ENCODE measurements around the gene RGSL1. TPM values are rescaled to one million over a fixed set of nuclear protein-coding genes. Genes with fewer than 3 reads are reported as not detected.

RGSL1 gene
- total RNA-seq = not detected
- polyA plus RNA-seq = not detected

- no peak within 1 kb of the TSS for H3K27ac ChIP-seq (ENCODE audit: low read depth)
- H3K4me1 ChIP-seq (ENCODE audit: insufficient read depth) = no peaks in the 10 kb centered on the region
- H3K4me3 ChIP-seq (ENCODE audit: low read depth, low read length) = no peak within 1 kb of the TSS
- no peak for DNase-seq (ENCODE audit: extremely low spot score)
- no peaks in the 10 kb centered on the region for H3K36me3 ChIP-seq (ENCODE audit: insufficient read depth)
Measured at GRCh38 chr1:182450087-182450486, at the start of gene RGSL1. TSS of gene RGSL1 (plus strand) at chr1:182450146. CDS start at chr1:182450166, 20 bp downstream.

DNA sequence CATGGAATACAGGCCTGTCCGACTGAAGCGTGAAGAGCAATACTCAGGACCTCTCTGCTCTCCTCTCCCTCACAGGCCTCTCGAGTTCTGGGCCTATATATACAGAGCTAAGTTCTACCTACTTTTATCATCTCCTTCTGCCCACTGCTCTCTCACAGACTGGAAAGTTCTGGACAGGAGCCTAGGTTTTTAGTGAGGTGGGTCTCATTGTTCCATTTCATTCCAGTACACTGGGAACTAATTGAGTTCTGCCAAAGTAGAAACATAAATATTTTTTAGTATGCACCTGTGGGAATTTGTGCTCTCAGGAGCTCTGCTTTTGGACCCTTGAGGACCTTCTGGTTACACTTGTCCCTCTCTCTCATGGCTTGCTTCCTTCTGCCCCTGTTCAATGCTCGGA is 49.4 kb upstream of the RGSL1 start, which contains the start of gene TEDDM1:
TEDDM1 (minus strand) TSS at position 101 of the 400 bp plus-strand sequence. CDS start 182 bp downstream, outside the sequence.
- H3K4me1 ChIP-seq (ENCODE audit: insufficient read depth) = no peaks in the 10 kb centered on the region
- 94% methylated on average over 4 of the region's 4 CpGs for WGBS
- H3K27ac ChIP-seq (ENCODE audit: low read depth) = no peak within 1 kb of the TSS

DNA sequence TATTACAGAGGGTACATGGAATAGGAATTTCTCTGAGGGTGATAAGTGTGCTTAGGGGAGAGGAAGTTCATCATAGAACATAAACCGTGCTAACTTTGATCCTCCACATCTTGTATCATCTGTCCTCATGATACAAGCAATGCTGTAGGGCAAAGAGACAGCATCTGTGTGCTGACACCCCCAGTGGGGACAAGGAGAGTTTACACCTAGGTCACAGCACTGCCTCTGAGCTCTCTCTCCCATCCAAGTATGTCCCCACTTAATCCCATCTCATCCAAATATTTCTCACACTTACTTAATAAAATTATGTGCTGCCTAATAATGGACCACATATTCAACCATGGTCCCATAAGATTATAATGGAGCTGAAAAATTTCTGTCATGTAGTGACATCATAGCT is 45.2 kb upstream of the RGSL1 start:
- DNase-seq (ENCODE audit: extremely low spot score) = no peak
- H3K36me3 ChIP-seq (ENCODE audit: insufficient read depth) = no peaks in the 10 kb centered on the region
- no peaks in the 10 kb centered on the region for H3K4me1 ChIP-seq (ENCODE audit: insufficient read depth)
- no peak overlapping the region for H3K4me3 ChIP-seq (ENCODE audit: low read depth, low read length)
- 61% methylated on average over 1 of the region's 1 CpG for WGBS
- no peak overlapping the region for H3K27ac ChIP-seq (ENCODE audit: low read depth)

More for the DNA sequence above, 49.4 kb upstream of the RGSL1 start, which contains the start of gene TEDDM1:
- Histone ChIP-seq H3K36me3 (ENCODE audit: insufficient read depth) (no peaks in the 10 kb centered on the region), H3K4me3 (ENCODE audit: low read depth, low read length) (no peak within 1 kb of the TSS)
- no peak for DNase-seq (ENCODE audit: extremely low spot score)

- no peak overlapping the region for H3K27ac ChIP-seq (ENCODE audit: low read depth)
- no peak for DNase-seq (ENCODE audit: extremely low spot score)
- no peak overlapping the region for H3K4me3 ChIP-seq (ENCODE audit: low read depth, low read length)
- WGBS = 98% methylated on average over 1 of the region's 1 CpG
- H3K36me3 ChIP-seq (ENCODE audit: insufficient read depth) = no peaks in the 10 kb centered on the region
- no peaks in the 10 kb centered on the region for H3K4me1 ChIP-seq (ENCODE audit: insufficient read depth)
Measured at GRCh38 chr1:182405578-182405977, 44.4 kb upstream of the RGSL1 start.

DNA sequence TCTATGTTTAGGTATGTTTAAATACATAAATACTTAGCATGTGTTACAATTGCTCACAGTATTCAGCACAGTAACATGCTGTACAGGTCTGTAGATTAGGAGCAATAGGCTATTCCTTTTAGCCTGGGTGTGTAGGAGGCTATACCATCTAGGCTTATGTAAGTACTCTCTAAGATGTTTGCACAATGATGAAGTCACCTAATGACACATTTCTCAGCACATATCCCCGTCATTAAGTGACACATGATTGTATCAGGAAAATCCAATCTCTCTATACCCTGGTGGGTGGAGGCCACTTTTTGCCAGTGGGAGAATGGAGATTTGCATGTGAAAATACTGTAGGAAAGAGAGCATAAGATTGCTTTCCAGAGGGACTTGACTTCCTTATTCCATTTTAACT is 43.9 kb upstream of the RGSL1 start:
- H3K4me3 ChIP-seq (ENCODE audit: low read depth, low read length) = no peak overlapping the region
- no peak overlapping the region for H3K27ac ChIP-seq (ENCODE audit: low read depth)
- H3K4me1 ChIP-seq (ENCODE audit: insufficient read depth) = no peaks in the 10 kb centered on the region
- WGBS = 77% methylated on average over 1 of the region's 1 CpG
- DNase-seq (ENCODE audit: extremely low spot score) = no peak
- H3K36me3 ChIP-seq (ENCODE audit: insufficient read depth) = no peaks in the 10 kb centered on the region

DNA sequence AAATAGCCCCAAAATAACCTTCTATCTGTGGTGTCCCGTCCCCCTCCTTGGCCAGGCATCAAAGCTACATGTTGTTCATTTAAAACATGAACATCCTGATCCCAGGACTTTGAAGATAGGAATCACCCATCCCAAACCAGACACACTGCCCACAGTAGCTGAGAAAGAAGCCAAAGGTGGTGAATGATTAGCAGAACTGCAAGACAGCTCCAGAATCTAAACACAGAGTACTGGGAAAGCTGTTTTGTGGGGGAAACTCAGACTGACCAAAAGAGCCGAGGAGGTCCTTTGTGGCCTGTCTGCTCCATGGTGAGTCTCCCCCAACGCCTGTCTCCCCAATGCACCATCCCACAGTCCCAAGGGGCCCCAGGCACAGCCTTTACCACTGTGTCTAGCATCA is 42.2 kb upstream of the RGSL1 start:
- H3K27ac ChIP-seq (ENCODE audit: low read depth) = no peak overlapping the region
- 56% methylated on average over 3 of the region's 3 CpGs for WGBS
- H3K4me3 ChIP-seq (ENCODE audit: low read depth, low read length) = no peak overlapping the region
- H3K4me1 ChIP-seq (ENCODE audit: insufficient read depth) = no peaks in the 10 kb centered on the region
- DNase-seq (ENCODE audit: extremely low spot score) = no peak
- H3K36me3 ChIP-seq (ENCODE audit: insufficient read depth) = no peaks in the 10 kb centered on the region

DNA sequence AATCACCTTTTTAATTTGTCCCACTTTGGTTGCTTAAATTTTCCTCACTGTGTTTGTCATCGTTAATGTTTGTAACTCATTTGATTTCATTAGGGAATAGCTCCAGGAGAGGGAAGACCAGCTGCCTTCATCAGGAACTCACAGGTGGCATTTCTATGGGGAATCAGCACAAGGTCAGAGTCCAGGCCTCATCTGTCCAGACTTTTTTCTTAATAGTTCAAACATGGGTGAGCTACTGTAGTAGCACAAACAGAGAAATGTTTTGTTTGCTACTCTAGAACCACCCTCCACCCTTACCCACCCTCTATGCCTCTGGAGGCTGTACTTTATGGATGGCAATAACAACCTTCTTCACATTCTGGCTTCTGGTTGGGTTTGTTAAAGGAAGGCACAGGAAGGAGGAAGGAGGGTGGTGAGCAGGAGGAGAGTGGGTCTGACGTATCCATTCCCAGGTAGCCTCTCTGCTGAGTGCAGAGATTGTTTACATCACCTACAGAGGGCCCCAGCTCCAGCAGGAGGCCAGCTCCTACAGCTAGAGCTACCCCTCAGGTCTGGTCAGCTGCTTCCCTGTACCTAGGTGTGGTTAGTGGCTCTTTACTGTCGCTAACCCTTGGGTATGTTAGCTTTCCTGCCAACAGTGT is 41.4 kb upstream of the RGSL1 start:
- DNase-seq (ENCODE audit: extremely low spot score) = no peak
- H3K36me3 ChIP-seq (ENCODE audit: insufficient read depth) = no peaks in the 10 kb centered on the region
- no peak overlapping the region for H3K27ac ChIP-seq (ENCODE audit: low read depth)
- 64% methylated on average over 3 of the region's 3 CpGs for WGBS
- H3K4me1 ChIP-seq (ENCODE audit: insufficient read depth) = no peaks in the 10 kb centered on the region
- no peak overlapping the region for H3K4me3 ChIP-seq (ENCODE audit: low read depth, low read length)

DNA sequence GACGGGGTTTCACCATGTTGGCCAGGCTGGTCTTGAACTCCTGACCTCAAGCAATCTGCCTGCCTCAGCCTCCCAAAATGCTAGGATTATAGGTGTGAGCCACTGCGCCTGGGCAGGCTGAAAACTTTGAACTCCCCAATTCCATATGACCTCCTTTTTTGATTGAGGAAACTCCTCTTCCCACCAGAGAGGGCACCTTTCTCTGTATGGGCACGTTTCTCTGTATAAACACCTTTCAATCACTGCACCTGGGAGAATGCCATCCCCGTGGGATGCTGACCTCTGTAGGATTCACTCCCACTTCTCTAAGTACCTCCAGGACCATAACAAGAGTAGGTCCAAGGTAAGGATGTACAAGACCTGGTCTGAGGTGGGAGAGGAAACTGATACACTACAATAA is 39.8 kb upstream of the RGSL1 start:
- no peak overlapping the region for H3K4me3 ChIP-seq (ENCODE audit: low read depth, low read length)
- no peak for DNase-seq (ENCODE audit: extremely low spot score)

DNA sequence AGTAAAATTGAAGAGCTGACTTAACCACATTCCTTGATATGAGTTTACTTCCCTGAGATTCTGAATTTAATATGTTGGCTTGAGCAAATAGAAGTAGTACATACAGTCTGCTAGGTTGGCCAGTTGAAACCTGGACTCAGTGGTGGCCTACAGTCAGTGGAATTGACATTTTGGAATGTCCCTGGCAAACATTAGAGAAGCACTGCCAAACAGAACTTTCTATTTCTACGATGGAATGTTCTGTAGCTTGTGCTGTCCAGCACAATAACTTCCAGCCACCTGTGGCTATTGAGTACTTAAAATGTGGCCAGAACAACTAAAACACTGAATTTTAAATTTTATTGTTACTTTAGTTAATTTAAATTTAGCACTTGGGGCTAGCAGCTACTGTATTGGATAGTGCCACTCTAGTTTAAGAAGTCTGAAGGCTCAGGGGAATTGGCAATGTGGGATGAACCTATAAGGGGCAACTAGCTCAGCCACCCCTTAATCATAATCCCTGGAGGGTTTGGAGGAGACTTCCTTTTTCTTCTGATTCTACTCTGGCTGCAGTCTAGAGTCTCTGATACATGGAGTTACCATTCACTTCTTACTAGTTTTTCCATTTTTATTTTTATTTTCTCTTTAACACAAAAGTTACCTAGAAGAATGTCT is 39.2 kb upstream of the RGSL1 start:
- no peak overlapping the region for H3K4me3 ChIP-seq (ENCODE audit: low read depth, low read length)
- no peaks in the 10 kb centered on the region for H3K36me3 ChIP-seq (ENCODE audit: insufficient read depth)
- no peak overlapping the region for H3K27ac ChIP-seq (ENCODE audit: low read depth)
- H3K4me1 ChIP-seq (ENCODE audit: insufficient read depth) = no peaks in the 10 kb centered on the region
- WGBS = 33% methylated on average over 1 of the region's 1 CpG
- DNase-seq (ENCODE audit: extremely low spot score) = no peak

More for the DNA sequence above, 39.8 kb upstream of the RGSL1 start:
- Histone ChIP-seq H3K27ac (ENCODE audit: low read depth) (no peak overlapping the region), H3K36me3 (ENCODE audit: insufficient read depth) (no peaks in the 10 kb centered on the region), H3K4me1 (ENCODE audit: insufficient read depth) (no peaks in the 10 kb centered on the region)
- 65% methylated on average over 4 of the region's 4 CpGs for WGBS

DNA sequence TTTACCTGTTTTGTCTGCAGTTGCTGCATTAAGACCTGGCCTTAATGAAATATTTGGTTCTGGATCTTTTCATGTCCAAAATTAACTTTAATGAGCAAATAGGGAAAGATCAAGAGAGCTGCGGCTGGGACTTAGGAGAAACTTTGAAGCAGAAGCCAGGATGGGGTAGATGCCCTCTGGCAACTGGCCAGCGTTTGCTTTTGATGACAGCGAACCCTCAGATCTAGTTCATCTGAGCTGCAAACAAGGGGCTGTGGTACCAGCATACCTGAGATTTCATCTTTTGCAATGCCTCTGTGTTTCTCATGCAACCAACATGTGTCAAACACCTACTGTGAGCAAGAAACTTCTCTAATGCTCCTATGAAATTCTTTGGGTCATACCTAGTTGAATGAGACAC is 36.5 kb upstream of the RGSL1 start:
- no peak for DNase-seq (ENCODE audit: extremely low spot score)
- Histone ChIP-seq H3K36me3 (ENCODE audit: insufficient read depth) (no peaks in the 10 kb centered on the region), H3K27ac (ENCODE audit: low read depth) (no peak overlapping the region), H3K4me1 (ENCODE audit: insufficient read depth) (no peaks in the 10 kb centered on the region), H3K4me3 (ENCODE audit: low read depth, low read length) (no peak overlapping the region)
- WGBS = 64% methylated on average over 3 of the region's 3 CpGs

DNA sequence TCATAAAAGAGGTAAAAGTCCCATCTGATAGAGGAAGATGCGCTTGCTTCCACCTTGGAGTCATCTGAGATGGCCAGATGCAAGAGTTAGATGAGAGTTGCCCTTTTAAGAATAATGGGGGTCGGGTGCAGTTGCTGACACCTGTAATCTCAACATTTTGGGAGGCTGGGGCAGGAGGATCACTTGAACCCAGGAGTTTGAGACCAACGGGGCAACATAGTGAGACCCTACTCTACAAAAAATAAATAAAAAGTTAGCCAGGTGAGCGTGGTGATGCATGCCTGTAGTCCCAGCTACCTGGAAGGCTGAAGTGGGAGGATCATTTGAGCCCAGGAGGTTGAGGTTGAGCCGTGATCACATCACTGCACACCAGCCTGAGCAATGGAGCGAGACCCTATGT is 36.0 kb upstream of the RGSL1 start:
- Histone ChIP-seq H3K4me3 (ENCODE audit: low read depth, low read length) (no peak overlapping the region), H3K27ac (ENCODE audit: low read depth) (no peak overlapping the region), H3K36me3 (ENCODE audit: insufficient read depth) (no peaks in the 10 kb centered on the region), H3K4me1 (ENCODE audit: insufficient read depth) (no peaks in the 10 kb centered on the region)
- WGBS = 92% methylated on average over 6 of the region's 6 CpGs
- DNase-seq (ENCODE audit: extremely low spot score) = no peak

DNA sequence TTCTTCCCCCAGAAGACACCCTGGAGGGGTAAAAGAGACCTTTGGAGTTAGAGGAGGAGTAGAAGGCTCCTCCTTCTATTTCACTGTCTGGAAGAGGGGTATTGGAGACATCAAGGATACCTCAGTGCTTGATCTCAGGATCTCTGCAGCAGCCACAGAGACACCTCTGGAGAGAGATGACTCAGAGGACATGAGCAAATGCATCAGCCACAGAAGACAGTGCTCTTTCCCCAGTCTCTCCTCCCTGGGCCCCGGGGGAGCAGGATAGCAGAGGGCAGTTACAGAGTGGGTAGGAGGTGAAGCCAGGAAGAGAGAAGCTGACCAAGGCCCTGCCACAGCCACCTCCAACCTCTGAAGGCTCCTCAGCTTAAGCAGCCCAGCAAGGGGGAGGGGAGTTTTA is 34.2 kb upstream of the RGSL1 start:
- Histone ChIP-seq H3K4me3 (ENCODE audit: low read depth, low read length) (no peak overlapping the region), H3K27ac (ENCODE audit: low read depth) (no peak overlapping the region), H3K4me1 (ENCODE audit: insufficient read depth) (no peaks in the 10 kb centered on the region), H3K36me3 (ENCODE audit: insufficient read depth) (no peaks in the 10 kb centered on the region)
- no peak for DNase-seq (ENCODE audit: extremely low spot score)
- 59% methylated on average over 1 of the region's 1 CpG for WGBS

- 81% methylated on average over 7 of the region's 7 CpGs for WGBS
Measured at GRCh38 chr1:182426442-182427430, 23.2 kb upstream of the RGSL1 start.

More at GRCh38 chr1:182426442-182427430, 23.2 kb upstream of the RGSL1 start:
- no peaks in the 10 kb centered on the region for H3K4me1 ChIP-seq (ENCODE audit: insufficient read depth)
- no peak overlapping the region for H3K4me3 ChIP-seq (ENCODE audit: low read depth, low read length)
- no peaks in the 10 kb centered on the region for H3K36me3 ChIP-seq (ENCODE audit: insufficient read depth)
- DNase-seq (ENCODE audit: extremely low spot score) = no peak
- no peak overlapping the region for H3K27ac ChIP-seq (ENCODE audit: low read depth)

Data from urinary bladder (tissue), 4 donors.